ENCODE results near the gene NUP210L.

NUP210L gene

GRCh38 chr1:153963850-153964331, 191.0 kb downstream of the NUP210L start:
- no peak for DNase-seq (ENCODE audit: low read depth)

DNA sequence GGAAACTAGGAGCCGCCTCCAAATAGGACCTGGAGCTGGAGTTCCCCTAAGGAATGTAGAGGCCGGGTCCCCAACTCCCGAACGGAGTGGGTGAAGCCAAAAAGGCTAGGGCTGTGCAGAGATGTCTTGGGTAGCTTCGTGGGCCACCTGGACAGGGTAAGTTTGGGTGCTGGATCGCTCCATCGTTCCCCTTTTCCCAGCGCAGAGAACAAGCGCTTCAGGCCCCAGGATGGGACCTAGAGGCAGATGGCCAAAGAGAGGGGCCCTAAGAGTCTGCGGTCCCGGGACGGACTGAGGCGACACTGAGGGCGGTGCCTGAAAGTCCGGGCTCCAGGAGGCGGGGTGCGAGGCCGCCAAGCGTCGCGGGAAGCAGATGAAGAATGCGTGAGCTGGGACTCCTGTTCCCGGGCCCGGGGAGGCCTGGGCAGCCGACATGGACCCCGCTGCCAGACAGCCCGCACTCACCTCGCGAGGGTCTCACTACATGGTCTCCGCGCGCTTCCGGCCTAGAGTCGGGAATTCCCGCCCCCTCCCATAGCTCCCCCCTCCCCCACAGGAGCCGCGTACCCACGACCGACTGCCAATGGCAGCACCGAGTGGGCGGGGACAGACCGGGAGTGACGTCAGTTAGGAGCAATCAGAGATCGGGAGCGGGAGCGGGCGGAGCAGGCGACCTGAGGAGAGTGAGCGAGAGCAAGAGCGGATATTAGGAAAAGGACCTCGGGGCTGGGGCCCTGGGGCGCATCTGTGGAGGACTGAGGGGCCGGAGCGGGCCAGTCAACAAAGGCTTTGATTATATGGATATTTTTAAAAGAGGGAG, 191.6 kb downstream of the NUP210L start, which contains the start of gene SLC39A1:
Gene SLC39A1, minus strand, starts transcription at position 508 of the 820 bp plus-strand sequence. CDS start 822 bp downstream, outside the sequence.
- DNase-seq (ENCODE audit: low read depth): peak; percentile 83

- no peak for DNase-seq (ENCODE audit: low read depth)
These were observed 192.5 kb downstream of the NUP210L start for GRCh38 chr1:153962088-153963029.

DNA sequence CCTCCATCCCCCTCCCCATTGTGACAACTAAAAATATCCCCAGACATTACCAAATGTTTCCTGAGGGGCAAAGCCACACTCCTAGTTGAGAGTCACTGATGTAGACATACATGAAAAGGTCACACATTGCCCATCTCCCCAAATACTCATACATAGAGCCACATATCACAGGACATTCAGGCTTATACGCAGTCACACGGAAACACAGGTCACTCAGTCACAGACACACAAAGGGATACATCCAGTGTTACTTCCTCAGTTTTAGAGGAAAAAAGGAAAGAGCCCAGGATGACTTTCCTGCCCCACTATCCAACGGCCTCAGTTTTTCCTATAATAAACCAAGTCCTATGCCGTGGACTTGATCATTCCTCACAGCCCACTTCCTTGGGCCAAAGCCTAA, 193.5 kb downstream of the NUP210L start:
- DNase-seq (ENCODE audit: low read depth): no peak

DNA sequence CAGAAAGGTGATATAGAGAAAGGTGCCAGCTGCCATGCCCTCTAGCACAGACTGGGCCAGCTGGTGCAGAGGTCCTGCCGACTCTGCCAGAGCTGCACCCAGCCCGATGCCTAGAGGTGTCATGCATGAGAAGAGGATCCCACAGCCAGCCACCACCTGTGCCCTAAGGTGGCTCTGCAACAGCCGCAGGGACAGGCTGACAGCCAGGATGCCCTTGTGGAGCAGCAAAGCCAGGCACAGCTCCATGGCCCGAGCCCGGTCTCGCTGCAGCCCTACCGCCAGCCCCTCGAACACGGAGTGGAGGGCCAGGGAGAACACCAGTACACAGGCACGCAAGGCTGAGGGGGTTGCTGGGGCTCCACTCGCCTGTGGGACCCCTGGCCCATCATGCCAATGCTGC, 194.7 kb downstream of the NUP210L start:
- DNase-seq (ENCODE audit: low read depth): no peak

DNA sequence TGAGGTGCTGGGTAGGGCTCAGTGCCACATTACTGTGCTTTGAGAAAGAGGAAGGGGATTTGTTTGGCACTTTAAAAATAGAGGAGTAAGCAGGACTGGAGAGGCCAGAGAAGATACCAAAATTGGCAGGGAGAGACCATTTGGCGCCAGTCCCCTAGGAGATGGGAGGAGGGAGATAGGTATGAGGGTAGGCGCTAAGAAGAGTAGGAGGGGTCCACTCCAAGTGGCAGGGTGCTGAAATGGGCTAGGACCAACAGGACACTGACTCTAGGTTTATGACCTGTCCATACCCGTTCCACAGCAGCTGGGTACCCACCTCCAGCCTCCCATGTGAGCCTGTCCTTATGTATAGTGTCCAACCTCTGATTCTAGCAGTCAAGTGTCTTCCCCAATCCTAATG, 195.4 kb downstream of the NUP210L start:
- no peak for DNase-seq (ENCODE audit: low read depth)

DNA sequence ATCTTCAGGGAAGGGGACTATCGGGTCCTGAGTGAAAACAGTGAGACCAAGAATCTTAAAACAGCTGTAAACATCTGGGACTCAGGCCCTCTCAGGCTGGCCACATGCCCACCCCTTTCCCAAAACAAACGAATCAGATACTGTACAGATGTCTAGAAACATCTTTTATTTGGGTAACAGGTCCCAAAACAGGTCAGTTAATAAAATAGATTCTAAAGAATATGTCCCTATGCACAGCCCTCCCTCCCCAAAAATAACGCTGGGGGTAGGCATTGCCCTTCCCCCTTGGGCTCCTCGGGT, 196.0 kb downstream of the NUP210L start:
- DNase-seq (ENCODE audit: low read depth): no peak

- peak; percentile 94 for DNase-seq (ENCODE audit: low read depth)
These were observed 196.5 kb downstream of the NUP210L start, which contains the start of gene CRTC2 for GRCh38 chr1:153958111-153958960. Gene CRTC2 (minus strand): TSS chr1:153958612. CDS start chr1:153958497, 115 bp downstream.

DNA sequence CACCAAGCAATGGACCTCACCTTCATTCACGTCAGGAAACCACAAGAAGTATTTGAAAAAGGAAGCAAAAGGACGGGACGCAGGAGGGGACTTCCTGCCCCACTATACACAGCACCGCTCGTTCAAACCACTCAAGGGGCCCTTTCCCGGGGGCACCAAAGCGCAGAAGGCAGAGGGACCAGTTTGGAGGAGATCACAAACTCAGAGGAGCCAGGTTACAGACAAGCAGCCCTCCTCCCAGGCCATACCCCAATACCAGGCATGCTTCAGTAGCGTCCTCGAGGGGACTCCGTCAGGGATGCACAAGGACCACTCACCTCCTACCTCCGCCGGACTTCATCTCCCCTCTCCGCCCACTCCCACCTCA, 197.1 kb downstream of the NUP210L start:
- peak; percentile 11 for DNase-seq (ENCODE audit: low read depth)

DNA sequence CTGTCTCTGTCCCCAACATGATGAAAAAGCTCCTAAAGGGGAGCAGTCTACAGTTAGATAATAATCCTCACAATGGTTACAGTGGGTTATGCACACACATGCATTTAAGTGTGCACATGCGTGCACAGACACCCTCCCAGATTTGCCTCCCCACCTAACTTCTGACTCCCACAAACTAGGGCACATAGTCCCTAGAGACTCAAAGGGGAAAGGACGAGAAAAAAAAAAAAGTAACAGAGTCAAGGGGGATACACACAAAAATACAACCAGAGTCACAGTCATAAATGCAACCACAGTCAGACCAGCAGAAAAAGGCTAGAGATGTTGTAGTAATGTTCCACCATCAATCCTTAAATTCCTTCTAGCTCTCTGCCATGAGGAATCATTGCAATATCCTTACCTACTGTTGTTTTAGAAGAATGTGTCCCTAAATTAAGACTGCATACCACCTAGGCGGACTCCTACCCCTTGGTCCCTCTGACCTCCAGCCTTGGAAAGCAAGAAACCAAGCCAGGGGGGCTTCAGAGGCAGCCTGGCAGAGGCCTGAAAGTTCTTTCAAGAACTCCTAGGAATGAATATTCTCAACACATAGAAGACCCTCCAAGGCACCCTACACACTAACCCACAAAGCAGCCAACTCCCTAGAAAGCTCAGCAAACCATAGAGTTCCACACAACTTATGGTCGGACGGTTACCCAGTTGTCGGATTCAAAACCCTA, 197.7 kb downstream of the NUP210L start:
- DNase-seq (ENCODE audit: low read depth): no peak

DNA sequence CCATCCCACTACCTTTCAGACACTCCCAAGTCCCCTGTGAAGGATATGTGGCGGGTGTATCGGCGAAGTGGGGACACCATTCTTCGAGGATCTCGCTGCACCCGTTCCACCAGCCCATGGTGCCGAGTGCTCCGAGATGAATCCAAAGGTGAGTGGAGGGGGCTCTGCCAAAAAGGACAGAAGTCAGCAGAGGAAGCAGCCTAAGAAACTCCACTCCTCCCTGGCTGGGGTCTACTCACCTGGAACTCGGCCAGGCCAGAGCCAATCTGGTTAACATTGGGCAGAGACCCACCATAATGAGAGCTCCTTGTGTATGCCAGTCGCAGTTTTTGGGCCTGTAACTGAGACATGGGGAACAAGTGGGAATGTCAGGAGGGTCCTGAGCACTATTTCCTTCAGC, 200.0 kb downstream of the NUP210L start:
- no peak for DNase-seq (ENCODE audit: low read depth)

GRCh38 chr1:153953859-153954365, 201.0 kb downstream of the NUP210L start:
- DNase-seq (ENCODE audit: low read depth): no peak

- DNase-seq (ENCODE audit: low read depth): no peak
These were observed 203.1 kb downstream of the NUP210L start for GRCh38 chr1:153951801-153952200.

DNA sequence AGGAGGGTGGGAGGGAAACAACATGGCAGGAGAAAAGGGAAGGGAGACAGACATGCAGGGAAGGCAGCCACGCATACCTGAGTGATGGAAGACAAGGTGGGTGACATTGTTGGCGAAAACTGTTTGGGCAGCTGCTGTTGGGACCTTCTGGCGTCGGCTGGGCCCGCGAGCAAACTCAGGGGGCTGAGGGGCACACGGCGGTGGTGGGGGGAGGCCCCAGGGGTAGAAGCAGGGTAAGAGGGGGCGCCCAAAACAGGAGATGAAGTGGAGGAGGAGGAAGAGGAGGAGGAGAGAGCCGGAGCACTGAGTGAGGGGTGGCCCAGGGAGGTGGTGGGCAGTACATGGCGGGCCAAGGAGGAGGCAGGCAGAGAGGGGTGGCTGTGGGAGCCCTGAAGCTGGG, 203.7 kb downstream of the NUP210L start:
- DNase-seq (ENCODE audit: low read depth): no peak

GRCh38 chr1:153946622-153947241, 208.1 kb downstream of the NUP210L start, which contains the start of gene DENND4B:
Gene DENND4B (minus strand): TSS chr1:153946718. CDS start chr1:153944374, 2,344 bp downstream.
- peak; percentile 67 for DNase-seq (ENCODE audit: low read depth)

DNA sequence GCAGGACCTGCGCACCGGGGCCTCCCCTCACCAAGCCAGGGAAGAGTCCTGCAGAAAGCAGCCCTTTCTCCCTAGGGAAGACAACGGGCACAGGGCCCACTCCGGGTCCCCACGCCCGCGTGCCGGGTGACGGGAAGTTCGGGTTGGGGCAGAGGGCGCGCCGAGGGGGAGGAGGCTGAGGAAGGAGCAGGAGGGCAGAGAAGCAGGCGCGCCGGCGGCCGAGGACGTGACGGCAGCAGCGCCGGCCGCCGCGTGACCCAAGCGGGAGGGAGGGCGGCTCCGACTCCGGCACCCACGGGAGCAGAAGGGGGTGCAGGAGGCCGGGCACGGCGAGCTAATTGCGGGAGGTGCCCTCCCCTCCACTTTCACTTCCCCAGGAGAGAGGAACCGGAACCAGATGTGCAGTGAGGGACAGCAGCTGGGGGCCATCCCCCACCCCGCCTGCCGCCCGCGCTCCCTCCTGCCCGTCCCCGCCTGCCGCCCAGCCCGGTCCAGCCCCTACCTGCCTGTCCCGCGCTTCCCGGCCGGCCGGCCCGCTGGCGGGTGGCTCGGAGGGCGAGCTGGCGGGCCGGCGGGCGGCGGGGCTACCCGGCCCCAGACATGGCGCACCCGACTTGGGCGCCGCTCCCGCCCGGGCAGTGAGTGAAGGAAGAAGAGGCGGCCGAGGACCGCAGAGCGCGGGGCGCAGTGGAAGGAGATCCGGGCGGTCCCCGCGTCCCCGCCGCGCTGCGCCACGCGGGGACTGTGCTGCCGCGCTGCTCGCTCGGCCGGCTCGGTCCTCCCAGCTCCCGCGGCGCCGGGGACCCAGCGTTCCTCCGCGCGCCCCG, 208.9 kb downstream of the NUP210L start:
- peak; percentile 46 for DNase-seq (ENCODE audit: low read depth)

DNA sequence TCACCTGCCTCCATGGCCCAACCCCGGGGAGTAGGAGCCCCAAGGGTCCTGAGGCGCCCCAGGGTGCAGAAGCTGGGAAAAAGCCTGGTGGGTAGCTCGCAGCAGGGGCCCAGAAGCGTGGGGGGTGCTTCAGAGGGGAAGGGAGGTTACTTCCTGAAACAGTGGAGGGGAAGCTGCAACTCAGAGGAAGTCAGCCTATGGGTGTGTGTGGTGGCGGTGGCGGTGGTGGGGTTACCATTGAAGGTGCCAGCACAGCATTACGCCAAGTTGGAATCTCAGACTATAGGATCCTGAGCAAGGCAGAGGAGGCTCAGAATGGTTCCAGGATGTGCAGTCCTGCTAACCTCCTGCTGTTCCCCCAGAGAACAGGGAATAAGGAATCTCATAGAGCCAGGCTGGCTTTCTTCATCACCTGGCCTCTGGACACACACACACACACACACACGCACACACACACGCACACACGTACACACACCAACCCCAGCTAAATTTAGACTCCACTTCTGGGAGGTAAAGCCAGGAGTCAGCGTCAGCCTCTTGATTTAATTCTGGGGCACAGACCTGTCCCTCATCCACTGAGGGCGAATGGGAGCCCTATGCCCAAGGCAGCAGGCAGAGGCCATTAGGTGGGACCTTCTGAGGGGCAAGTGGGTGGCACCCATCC, 209.6 kb downstream of the NUP210L start:
- DNase-seq (ENCODE audit: low read depth): peak; percentile 72

- no peak for DNase-seq (ENCODE audit: low read depth)
These were observed 210.1 kb downstream of the NUP210L start for GRCh38 chr1:153944827-153945117.

Measured in activated gamma-delta T cell treated with anti-CD3 and anti-CD28 coated beads, Interleukin-2, amount 50 U/mL, for 16 hours (primary cell).